Gastroesophageal sphincter (tissue), 3 donors: ENCODE measurements around the gene EXOSC7.

ENCODE experiments used
- CTCF ChIP-seq, 4 experiments: fragments of 200-600 bp in 2 of 4; fragments of 450-650 bp in 2 of 4; sonication (generic) in 1 of 4; IDR thresholded peaks; one replicate each; pipeline ENCODE4 v1.5.1; 2017 to 2019; ENCODE audit warnings: antibody characterized with exemption in 4 of 4, mild to moderate bottlenecking in 2 of 4, moderate library complexity in 2 of 4
- EP300 ChIP-seq: sonication (generic); formaldehyde crosslinking; IDR thresholded peaks from one replicate; pipeline ENCODE4 v1.6.1; 2017; ENCODE audit warnings: antibody characterized with exemption, mild to moderate bottlenecking
- POLR2AphosphoS5 ChIP-seq: sonication (generic); formaldehyde crosslinking; IDR thresholded peaks from one replicate; pipeline ENCODE4 v1.6.1; 2017; ENCODE audit warnings: antibody characterized with exemption

GRCh38 chr3:45059132-45059531, 83.1 kb downstream of the EXOSC7 start:
- TF ChIP-seq CTCF (IDR thresholded peaks at IDR 0.05) (no peak), POLR2AphosphoS5 (no peak), EP300 (no peak)
